Stimulated activated CD4-positive, alpha-beta T cell treated with anti-CD3 and anti-CD28 coated beads, Interleukin-4, amount 100 ng/mL, for 4 hours (primary cell): ENCODE measurements around the gene CAMK1D.
"Not testable (repeated sequence)": the region's sequence is repeated elsewhere in the genome, so short reads cannot be mapped to it uniquely, and the experiment has no call there.

Source experiments
- DNase-seq, 2 experiments: peaks; one replicate each; pipeline ENCODE4 v3.0.0-alpha.2; 2020

The CAMK1D gene

GRCh38 chr10:12801214-12802087 lies 452.1 kb downstream of the CAMK1D start:
- DNase-seq, result no peak

GRCh38 chr10:12803776-12804175 lies 454.4 kb downstream of the CAMK1D start:
- DNase-seq, result no peak

- DNase-seq, result no peak
Measured at GRCh38 chr10:12806228-12807095, 457.1 kb downstream of the CAMK1D start.

GRCh38 chr10:12807096-12807755 lies 457.9 kb downstream of the CAMK1D start:
- no peak for DNase-seq

GRCh38 chr10:12808014-12808613 lies 458.8 kb downstream of the CAMK1D start:
- DNase-seq, result no peak

GRCh38 chr10:12810046-12810445 lies 460.7 kb downstream of the CAMK1D start:
- DNase-seq, result not testable (repeated sequence)

GRCh38 chr10:12811826-12812225 lies 462.5 kb downstream of the CAMK1D start:
- DNase-seq, result no peak

GRCh38 chr10:12812571-12812970 lies 463.2 kb downstream of the CAMK1D start:
- no peak for DNase-seq

- no peak for DNase-seq
Measured at GRCh38 chr10:12814166-12814565, 464.8 kb downstream of the CAMK1D start.

- DNase-seq, result no peak
Measured at GRCh38 chr10:12819071-12819470, 469.7 kb downstream of the CAMK1D start.

- DNase-seq, result no peak
Measured at GRCh38 chr10:12819656-12820055, 470.3 kb downstream of the CAMK1D start.

- no peak for DNase-seq
Measured at GRCh38 chr10:12822126-12822892, 473.0 kb downstream of the CAMK1D start.

GRCh38 chr10:12822893-12823170 lies 473.5 kb downstream of the CAMK1D start:
- DNase-seq, result no peak

- DNase-seq, result no peak
Measured at GRCh38 chr10:12823328-12823727, 474.0 kb downstream of the CAMK1D start.

- DNase-seq, result no peak
Measured at GRCh38 chr10:12825260-12825849, 476.0 kb downstream of the CAMK1D start.

- no peak for DNase-seq
Measured at GRCh38 chr10:12826800-12827372, 477.5 kb downstream of the CAMK1D start.

- DNase-seq, result no peak
Measured at GRCh38 chr10:12828736-12829135, 479.4 kb downstream of the CAMK1D start.

- DNase-seq, result no peak
Measured at GRCh38 chr10:12829831-12830390, 480.6 kb downstream of the CAMK1D start.

GRCh38 chr10:12832096-12832495 lies 482.7 kb downstream of the CAMK1D start:
- no peak for DNase-seq

- no peak for DNase-seq
Measured at GRCh38 chr10:12833451-12833850, 484.1 kb downstream of the CAMK1D start.

GRCh38 chr10:12834116-12834665 lies 484.8 kb downstream of the CAMK1D start:
- no peak for DNase-seq
